Measurements from ENCODE around the gene FBXO15.

DNA sequence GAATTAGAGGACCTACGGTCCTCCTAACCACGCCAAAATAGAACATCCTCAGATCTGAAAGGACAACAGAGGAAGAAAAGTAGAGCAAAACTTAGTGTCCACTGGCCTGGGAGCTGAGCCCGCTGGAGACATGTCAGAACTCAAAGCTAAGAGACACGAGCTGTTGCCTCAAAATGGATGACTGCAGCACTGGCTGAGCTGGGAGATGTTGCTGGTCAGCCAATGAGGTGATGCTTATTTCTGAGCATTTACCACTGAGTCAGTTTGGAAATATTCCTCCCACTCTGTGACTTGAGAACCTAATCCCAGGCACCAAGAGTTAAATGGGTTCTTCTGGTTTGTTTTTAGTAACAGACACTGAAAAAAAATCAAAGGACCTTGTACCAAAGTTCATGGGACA lies 32.6 kb downstream of the FBXO15 start:
- no peak for TF ChIP-seq CTCF (IDR thresholded peaks at IDR 0.05)
- no peak for TF ChIP-seq POLR2A (IDR thresholded peaks at IDR 0.05)

Data from adrenal gland (tissue), 5 donors.